AG04449 (cell line): Measurements from ENCODE around the gene CLK2.

ENCODE experiments used
- CTCF ChIA-PET: fragments of 350-600 bp; formaldehyde crosslinking; extraction: SDS; loops from one replicate; lab custom pipeline; 2021; ENCODE audit warnings: antibody characterized with exemption; lab: Yijun Ruan, JAX
- POLR2A ChIA-PET: fragments of 400-600, 350-600 bp; formaldehyde crosslinking; extraction: SDS; loops from one replicate; lab custom pipeline; 2020; ENCODE audit warnings: antibody characterized with exemption, inconsistent platforms; lab: Yijun Ruan, JAX
- DNase-seq: peaks from one replicate; pipeline ENCODE4 v3.0.0-alpha.2; 2010; ENCODE audit warnings: low read depth, low spot score
- H3K4me3 ChIP-seq: 2 replicates; pipeline ENCODE4 v1.5.1; 2011; ENCODE audit warnings: low read depth, mild to moderate bottlenecking, control low read depth, low read length
- CTCF ChIP-seq: IDR thresholded peaks from one replicate; pipeline ENCODE4 v1.5.1; 2011; ENCODE audit warnings: mild to moderate bottlenecking, moderate library complexity, low read length, control low read depth, inconsistent platforms; ENCODE audit not compliant: insufficient read depth; ENCODE audit errors: missing control alignments

Gene CLK2

GRCh38 chr1:155273343-155274245 is at the start of gene CLK2:
TSS of gene CLK2 (minus strand) at chr1:155273504. CDS start at chr1:155270977, 2,527 bp downstream.
- DNase-seq = no peak
- no peak for TF ChIP-seq CTCF
- H3K4me3 ChIP-seq = peak within 1 kb of the TSS; percentile 80
- POLR2A ChIA-PET = interaction anchor here (0.6 to 2.0 kb wide), 7 partner anchors 10 to 51 kb away, joined by 3 to 13 read pairs (median 6); partner anchors contain the start of genes RUSC1 and SCAMP3
- CTCF ChIA-PET = interaction anchor here (0.6 to 9.6 kb wide), 9 partner anchors 8 to 716 kb away, joined by 3 to 112 read pairs (median 3); partner anchors contain the start of genes ENTREP3 and KRTCAP2

- no peak for TF ChIP-seq CTCF
- DNase-seq = no peak
- POLR2A ChIA-PET = interaction anchor here (0.6 to 1.0 kb wide), 3 partner anchors 60 to 240 kb away, joined by 3 to 5 read pairs (median 3); partner anchors contain the start of genes ASH1L and SCAMP3
- CTCF ChIA-PET = interaction anchor here (0.6 to 13.1 kb wide), 20 partner anchors 10 to 326 kb away, joined by 3 to 253 read pairs (median 4); partner anchors contain the start of genes CLK2, ENTREP3, FDPS and HCN3
- peak overlapping the region; percentile 84 for H3K4me3 ChIP-seq
Observed at GRCh38 chr1:155322571-155322952, 49.3 kb upstream of the CLK2 start.

- TF ChIP-seq CTCF = no peak
- ChIA-PET CTCF (interaction anchor here (0.6 to 13.1 kb wide), 23 partner anchors 10 to 327 kb away, joined by 3 to 253 read pairs (median 4); partner anchors contain the start of genes CLK2, ENTREP3, FDPS and HCN3), POLR2A (interaction anchor here (0.6 to 2.4 kb wide), 5 partner anchors 49 to 241 kb away, joined by 3 to 10 read pairs (median 5); partner anchors contain the start of genes ASH1L, CLK2 and SCAMP3)
- DNase-seq = no peak
- H3K4me3 ChIP-seq = peak overlapping the region; percentile 84
Observed at GRCh38 chr1:155321639-155322503, 48.6 kb upstream of the CLK2 start.

GRCh38 chr1:155320661-155321617 is 47.6 kb upstream of the CLK2 start, which contains the start of gene RUSC1:
TSS of gene RUSC1 (plus strand) at chr1:155320894. CDS start at chr1:155321774, 880 bp downstream.
- DNase-seq = no peak
- peak within 1 kb of the TSS; percentile 84 for H3K4me3 ChIP-seq
- POLR2A ChIA-PET = interaction anchor here (1.9 to 2.4 kb wide), 2 partner anchors 48 to 70 kb away, joined by 9 to 10 read pairs; partner anchors contain the start of gene CLK2
- CTCF ChIA-PET = interaction anchor here (0.8 to 13.1 kb wide), 14 partner anchors 9 to 326 kb away, joined by 3 to 253 read pairs (median 5); partner anchors contain the start of genes CLK2, ENTREP3, FDPS and HCN3
- TF ChIP-seq CTCF = no peak

GRCh38 chr1:155320252-155320651 is 46.9 kb upstream of the CLK2 start:
- POLR2A ChIA-PET = interaction anchor here (1.9 to 2.4 kb wide), 2 partner anchors 47 to 69 kb away, joined by 9 to 10 read pairs; partner anchors contain the start of gene CLK2
- DNase-seq = no peak
- no peak for TF ChIP-seq CTCF
- CTCF ChIA-PET = interaction anchor here (0.8 to 13.1 kb wide), 5 partner anchors 13 to 327 kb away, joined by 3 to 253 read pairs (median 3); partner anchors contain the start of gene ENTREP3
- H3K4me3 ChIP-seq = peak overlapping the region; percentile 84
